ENCODE measurements around the gene HLA-DRA.

DNA sequence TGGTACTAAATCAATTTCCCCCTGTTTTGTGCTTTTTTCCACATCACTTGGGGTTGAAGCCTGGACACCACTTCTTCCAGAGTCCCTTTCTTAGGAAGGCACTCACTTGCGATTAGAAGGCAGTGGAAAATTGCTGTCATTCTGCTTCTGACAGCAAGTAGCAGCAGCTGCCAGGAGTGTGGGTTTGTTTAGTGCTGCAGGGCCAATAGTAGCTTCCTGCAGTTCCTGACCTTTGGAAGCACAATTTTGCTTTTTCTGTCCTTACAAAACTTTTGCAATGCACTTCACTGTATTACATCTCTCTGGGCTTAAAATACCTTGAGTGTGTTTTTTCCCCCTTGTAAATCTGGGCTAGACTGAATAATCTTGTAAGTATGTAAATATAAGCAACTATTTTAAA is 12.5 kb upstream of the HLA-DRA start:
- TF ChIP-seq, protein P1, sequence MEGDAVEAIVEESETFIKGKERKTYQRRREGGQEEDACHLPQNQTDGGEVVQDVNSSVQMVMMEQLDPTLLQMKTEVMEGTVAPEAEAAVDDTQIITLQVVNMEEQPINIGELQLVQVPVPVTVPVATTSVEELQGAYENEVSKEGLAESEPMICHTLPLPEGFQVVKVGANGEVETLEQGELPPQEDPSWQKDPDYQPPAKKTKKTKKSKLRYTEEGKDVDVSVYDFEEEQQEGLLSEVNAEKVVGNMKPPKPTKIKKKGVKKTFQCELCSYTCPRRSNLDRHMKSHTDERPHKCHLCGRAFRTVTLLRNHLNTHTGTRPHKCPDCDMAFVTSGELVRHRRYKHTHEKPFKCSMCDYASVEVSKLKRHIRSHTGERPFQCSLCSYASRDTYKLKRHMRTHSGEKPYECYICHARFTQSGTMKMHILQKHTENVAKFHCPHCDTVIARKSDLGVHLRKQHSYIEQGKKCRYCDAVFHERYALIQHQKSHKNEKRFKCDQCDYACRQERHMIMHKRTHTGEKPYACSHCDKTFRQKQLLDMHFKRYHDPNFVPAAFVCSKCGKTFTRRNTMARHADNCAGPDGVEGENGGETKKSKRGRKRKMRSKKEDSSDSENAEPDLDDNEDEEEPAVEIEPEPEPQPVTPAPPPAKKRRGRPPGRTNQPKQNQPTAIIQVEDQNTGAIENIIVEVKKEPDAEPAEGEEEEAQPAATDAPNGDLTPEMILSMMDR (conservative IDR thresholded peaks at IDR 0.05; ENCODE audit: low read depth in 2 of 2) = no peak
- TF ChIP-seq POLR2AphosphoS5 (IDR thresholded peaks at IDR 0.05; ENCODE audit: low read depth) = no peak
- TF ChIP-seq, protein P2, sequence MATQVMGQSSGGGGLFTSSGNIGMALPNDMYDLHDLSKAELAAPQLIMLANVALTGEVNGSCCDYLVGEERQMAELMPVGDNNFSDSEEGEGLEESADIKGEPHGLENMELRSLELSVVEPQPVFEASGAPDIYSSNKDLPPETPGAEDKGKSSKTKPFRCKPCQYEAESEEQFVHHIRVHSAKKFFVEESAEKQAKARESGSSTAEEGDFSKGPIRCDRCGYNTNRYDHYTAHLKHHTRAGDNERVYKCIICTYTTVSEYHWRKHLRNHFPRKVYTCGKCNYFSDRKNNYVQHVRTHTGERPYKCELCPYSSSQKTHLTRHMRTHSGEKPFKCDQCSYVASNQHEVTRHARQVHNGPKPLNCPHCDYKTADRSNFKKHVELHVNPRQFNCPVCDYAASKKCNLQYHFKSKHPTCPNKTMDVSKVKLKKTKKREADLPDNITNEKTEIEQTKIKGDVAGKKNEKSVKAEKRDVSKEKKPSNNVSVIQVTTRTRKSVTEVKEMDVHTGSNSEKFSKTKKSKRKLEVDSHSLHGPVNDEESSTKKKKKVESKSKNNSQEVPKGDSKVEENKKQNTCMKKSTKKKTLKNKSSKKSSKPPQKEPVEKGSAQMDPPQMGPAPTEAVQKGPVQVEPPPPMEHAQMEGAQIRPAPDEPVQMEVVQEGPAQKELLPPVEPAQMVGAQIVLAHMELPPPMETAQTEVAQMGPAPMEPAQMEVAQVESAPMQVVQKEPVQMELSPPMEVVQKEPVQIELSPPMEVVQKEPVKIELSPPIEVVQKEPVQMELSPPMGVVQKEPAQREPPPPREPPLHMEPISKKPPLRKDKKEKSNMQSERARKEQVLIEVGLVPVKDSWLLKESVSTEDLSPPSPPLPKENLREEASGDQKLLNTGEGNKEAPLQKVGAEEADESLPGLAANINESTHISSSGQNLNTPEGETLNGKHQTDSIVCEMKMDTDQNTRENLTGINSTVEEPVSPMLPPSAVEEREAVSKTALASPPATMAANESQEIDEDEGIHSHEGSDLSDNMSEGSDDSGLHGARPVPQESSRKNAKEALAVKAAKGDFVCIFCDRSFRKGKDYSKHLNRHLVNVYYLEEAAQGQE (IDR thresholded peaks at IDR 0.05; ENCODE audit: unreplicated experiment) = no peak
- no peak for TF ChIP-seq EZH2phosphoT487 (IDR thresholded peaks at IDR 0.05; ENCODE audit: unreplicated experiment)
- no peak for TF ChIP-seq EZH2 (IDR thresholded peaks at IDR 0.05; ENCODE audit: low read depth, unreplicated experiment)
- TF ChIP-seq STAT1 (IDR thresholded peaks at IDR 0.05; ENCODE audit: unreplicated experiment) = no peak
- TF ChIP-seq NANOG (IDR thresholded peaks at IDR 0.05; ENCODE audit: borderline replicate concordance) = no peak
- TF ChIP-seq ZNF331 (CRISPR knock-in tag; IDR thresholded peaks at IDR 0.05; ENCODE audit: low read depth) = no peak
- TF ChIP-seq JUNB (IDR thresholded peaks at IDR 0.05; ENCODE audit: unreplicated experiment) = no peak
- no peak for TF ChIP-seq CREB1 (CRISPR knock-in tag; IDR thresholded peaks at IDR 0.05; ENCODE audit: low read depth)
- TF ChIP-seq, protein P3, sequence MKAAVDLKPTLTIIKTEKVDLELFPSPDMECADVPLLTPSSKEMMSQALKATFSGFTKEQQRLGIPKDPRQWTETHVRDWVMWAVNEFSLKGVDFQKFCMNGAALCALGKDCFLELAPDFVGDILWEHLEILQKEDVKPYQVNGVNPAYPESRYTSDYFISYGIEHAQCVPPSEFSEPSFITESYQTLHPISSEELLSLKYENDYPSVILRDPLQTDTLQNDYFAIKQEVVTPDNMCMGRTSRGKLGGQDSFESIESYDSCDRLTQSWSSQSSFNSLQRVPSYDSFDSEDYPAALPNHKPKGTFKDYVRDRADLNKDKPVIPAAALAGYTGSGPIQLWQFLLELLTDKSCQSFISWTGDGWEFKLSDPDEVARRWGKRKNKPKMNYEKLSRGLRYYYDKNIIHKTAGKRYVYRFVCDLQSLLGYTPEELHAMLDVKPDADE (IDR thresholded peaks at IDR 0.05) = no peak
- TF ChIP-seq, protein P4, sequence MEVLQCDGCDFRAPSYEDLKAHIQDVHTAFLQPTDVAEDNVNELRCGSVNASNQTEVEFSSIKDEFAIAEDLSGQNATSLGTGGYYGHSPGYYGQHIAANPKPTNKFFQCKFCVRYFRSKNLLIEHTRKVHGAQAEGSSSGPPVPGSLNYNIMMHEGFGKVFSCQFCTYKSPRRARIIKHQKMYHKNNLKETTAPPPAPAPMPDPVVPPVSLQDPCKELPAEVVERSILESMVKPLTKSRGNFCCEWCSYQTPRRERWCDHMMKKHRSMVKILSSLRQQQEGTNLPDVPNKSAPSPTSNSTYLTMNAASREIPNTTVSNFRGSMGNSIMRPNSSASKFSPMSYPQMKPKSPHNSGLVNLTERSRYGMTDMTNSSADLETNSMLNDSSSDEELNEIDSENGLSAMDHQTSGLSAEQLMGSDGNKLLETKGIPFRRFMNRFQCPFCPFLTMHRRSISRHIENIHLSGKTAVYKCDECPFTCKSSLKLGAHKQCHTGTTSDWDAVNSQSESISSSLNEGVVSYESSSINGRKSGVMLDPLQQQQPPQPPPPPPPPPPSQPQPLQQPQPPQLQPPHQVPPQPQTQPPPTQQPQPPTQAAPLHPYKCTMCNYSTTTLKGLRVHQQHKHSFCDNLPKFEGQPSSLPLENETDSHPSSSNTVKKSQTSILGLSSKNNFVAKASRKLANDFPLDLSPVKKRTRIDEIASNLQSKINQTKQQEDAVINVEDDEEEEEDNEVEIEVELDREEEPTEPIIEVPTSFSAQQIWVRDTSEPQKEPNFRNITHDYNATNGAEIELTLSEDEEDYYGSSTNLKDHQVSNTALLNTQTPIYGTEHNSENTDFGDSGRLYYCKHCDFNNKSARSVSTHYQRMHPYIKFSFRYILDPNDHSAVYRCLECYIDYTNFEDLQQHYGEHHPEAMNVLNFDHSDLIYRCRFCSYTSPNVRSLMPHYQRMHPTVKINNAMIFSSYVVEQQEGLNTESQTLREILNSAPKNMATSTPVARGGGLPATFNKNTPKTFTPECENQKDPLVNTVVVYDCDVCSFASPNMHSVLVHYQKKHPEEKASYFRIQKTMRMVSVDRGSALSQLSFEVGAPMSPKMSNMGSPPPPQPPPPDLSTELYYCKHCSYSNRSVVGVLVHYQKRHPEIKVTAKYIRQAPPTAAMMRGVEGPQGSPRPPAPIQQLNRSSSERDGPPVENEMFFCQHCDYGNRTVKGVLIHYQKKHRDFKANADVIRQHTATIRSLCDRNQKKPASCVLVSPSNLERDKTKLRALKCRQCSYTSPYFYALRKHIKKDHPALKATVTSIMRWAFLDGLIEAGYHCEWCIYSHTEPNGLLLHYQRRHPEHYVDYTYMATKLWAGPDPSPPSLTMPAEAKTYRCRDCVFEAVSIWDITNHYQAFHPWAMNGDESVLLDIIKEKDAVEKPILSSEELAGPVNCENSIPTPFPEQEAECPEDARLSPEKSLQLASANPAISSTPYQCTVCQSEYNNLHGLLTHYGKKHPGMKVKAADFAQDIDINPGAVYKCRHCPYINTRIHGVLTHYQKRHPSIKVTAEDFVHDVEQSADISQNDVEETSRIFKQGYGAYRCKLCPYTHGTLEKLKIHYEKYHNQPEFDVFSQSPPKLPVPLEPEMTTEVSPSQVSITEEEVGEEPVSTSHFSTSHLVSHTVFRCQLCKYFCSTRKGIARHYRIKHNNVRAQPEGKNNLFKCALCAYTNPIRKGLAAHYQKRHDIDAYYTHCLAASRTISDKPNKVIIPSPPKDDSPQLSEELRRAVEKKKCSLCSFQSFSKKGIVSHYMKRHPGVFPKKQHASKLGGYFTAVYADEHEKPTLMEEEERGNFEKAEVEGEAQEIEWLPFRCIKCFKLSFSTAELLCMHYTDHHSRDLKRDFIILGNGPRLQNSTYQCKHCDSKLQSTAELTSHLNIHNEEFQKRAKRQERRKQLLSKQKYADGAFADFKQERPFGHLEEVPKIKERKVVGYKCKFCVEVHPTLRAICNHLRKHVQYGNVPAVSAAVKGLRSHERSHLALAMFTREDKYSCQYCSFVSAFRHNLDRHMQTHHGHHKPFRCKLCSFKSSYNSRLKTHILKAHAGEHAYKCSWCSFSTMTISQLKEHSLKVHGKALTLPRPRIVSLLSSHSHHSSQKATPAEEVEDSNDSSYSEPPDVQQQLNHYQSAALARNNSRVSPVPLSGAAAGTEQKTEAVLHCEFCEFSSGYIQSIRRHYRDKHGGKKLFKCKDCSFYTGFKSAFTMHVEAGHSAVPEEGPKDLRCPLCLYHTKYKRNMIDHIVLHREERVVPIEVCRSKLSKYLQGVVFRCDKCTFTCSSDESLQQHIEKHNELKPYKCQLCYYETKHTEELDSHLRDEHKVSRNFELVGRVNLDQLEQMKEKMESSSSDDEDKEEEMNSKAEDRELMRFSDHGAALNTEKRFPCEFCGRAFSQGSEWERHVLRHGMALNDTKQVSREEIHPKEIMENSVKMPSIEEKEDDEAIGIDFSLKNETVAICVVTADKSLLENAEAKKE (CRISPR knock-in tag; IDR thresholded peaks at IDR 0.05) = no peak

All from GM23338 (cell line).